ENCODE results near the gene ULK4.

The ULK4 gene

DNA sequence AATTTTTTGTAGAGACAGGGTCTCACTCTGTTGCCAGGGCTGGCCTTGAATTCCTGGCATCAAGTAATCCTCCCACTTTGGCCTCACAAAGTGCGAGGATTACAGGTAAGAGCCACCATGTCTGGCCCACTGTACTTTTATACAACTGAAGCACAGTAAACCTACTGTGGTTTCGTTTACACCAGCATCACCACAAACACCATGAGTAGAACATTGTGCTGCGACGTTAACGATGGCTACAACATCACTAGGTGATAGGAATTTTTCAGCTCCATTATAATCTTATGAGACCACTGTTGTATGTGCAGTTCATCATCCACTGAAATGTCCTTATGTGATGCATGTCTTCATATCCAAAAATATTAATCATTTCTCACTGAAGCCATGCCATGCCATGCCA, 750.9 kb downstream of the ULK4 start:
- WGBS (ENCODE audit: extremely low coverage, insufficient coverage, low lambda C conversion rate), result no CpG with 5 or more reads among the region's 5 CpGs
- Histone ChIP-seq H2BK120ac (ENCODE audit: low read depth, low read length) (no peak overlapping the region), H3K4ac (ENCODE audit: low read depth, low read length) (no peak overlapping the region)

DNA sequence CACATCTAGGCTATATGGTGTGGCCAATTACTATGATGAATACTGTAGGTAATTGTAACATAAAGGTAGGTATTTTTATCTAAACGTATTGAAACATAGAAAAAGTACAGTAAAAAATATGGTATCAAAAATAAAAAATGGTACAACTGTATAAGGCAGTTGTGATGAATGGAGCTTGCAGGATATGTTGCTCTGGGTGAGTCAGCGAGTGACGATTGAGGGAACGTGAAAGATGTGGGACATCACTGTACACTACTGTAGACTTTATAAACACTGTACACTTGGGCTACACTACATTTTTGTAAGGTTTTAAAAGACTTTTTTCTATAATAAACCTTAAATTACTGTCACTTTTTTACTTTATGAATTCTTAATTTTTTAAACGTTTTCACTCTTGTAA, 752.3 kb downstream of the ULK4 start:
- Histone ChIP-seq H3K9ac (ENCODE audit: low read length) (no peak overlapping the region), H2BK15ac (replicated peaks; ENCODE audit: low read depth) (no peak overlapping the region), H4K5ac (ENCODE audit: low read length) (no peak overlapping the region), H4K8ac (ENCODE audit: low read depth, low read length) (no peak overlapping the region), H3K23ac (ENCODE audit: low read length) (no peak overlapping the region), H2BK120ac (ENCODE audit: low read depth, low read length) (no peak overlapping the region), H3K56ac (ENCODE audit: low read length) (no peak overlapping the region), H3K27ac (ENCODE audit: low read depth, low read length) (no peak overlapping the region), H3K4me2 (ENCODE audit: low read length) (no peak overlapping the region), H2BK5ac (ENCODE audit: low read length) (no peak overlapping the region), H3K79me2 (ENCODE audit: control insufficient read depth, insufficient read depth, low read length) (peaks cover 92% of the 10 kb centered on the region), H3K36me3 (ENCODE audit: control insufficient read depth, insufficient read depth, low read length) (no peaks in the 10 kb centered on the region), H3K27me3 (ENCODE audit: insufficient read depth, low read length, poor library complexity) (no peaks in the 10 kb centered on the region), H3K4me1 (ENCODE audit: control insufficient read depth, low read depth, low read length) (peaks cover 7% of the 10 kb centered on the region), H3K4me3 (ENCODE audit: low read length) (no peak overlapping the region), H3K18ac (ENCODE audit: low read length) (no peak overlapping the region), H2AK5ac (ENCODE audit: low read length) (no peak overlapping the region), H3K79me1 (ENCODE audit: low read length) (no peaks in the 10 kb centered on the region), H3K4ac (ENCODE audit: low read depth, low read length) (no peak overlapping the region)
- 100% methylated on average over 1 of the region's 5 CpGs for WGBS (ENCODE audit: extremely low coverage, insufficient coverage, low lambda C conversion rate)
- DNase-seq, result no peak

More for the DNA sequence above, 750.9 kb downstream of the ULK4 start:
- Histone ChIP-seq H3K79me2 (ENCODE audit: control insufficient read depth, insufficient read depth, low read length) (peaks cover 90% of the 10 kb centered on the region), H2BK15ac (replicated peaks; ENCODE audit: low read depth) (no peak overlapping the region), H3K9ac (ENCODE audit: low read length) (no peak overlapping the region), H4K8ac (ENCODE audit: low read depth, low read length) (no peak overlapping the region), H3K4me1 (ENCODE audit: control insufficient read depth, low read depth, low read length) (peaks cover 7% of the 10 kb centered on the region), H3K18ac (ENCODE audit: low read length) (no peak overlapping the region), H4K5ac (ENCODE audit: low read length) (no peak overlapping the region), H3K23ac (ENCODE audit: low read length) (no peak overlapping the region), H3K56ac (ENCODE audit: low read length) (no peak overlapping the region), H3K27ac (ENCODE audit: low read depth, low read length) (no peak overlapping the region), H2AK5ac (ENCODE audit: low read length) (no peak overlapping the region), H2BK5ac (ENCODE audit: low read length) (no peak overlapping the region), H3K4me3 (ENCODE audit: low read length) (no peak overlapping the region), H3K27me3 (ENCODE audit: insufficient read depth, low read length, poor library complexity) (no peaks in the 10 kb centered on the region), H3K4me2 (ENCODE audit: low read length) (no peak overlapping the region), H3K36me3 (ENCODE audit: control insufficient read depth, insufficient read depth, low read length) (no peaks in the 10 kb centered on the region), H3K79me1 (ENCODE audit: low read length) (no peaks in the 10 kb centered on the region)
- DNase-seq, result no peak

- Histone ChIP-seq H3K4me3 (ENCODE audit: low read length) (no peak overlapping the region), H3K9ac (ENCODE audit: low read length) (no peak overlapping the region), H2BK15ac (replicated peaks; ENCODE audit: low read depth) (no peak overlapping the region), H2BK120ac (ENCODE audit: low read depth, low read length) (no peak overlapping the region), H3K27ac (ENCODE audit: low read depth, low read length) (no peak overlapping the region), H2BK5ac (ENCODE audit: low read length) (no peak overlapping the region), H3K4me1 (ENCODE audit: control insufficient read depth, low read depth, low read length) (peaks cover 9% of the 10 kb centered on the region), H3K79me1 (ENCODE audit: low read length) (no peaks in the 10 kb centered on the region), H3K27me3 (ENCODE audit: insufficient read depth, low read length, poor library complexity) (no peaks in the 10 kb centered on the region), H3K23ac (ENCODE audit: low read length) (no peak overlapping the region), H3K36me3 (ENCODE audit: control insufficient read depth, insufficient read depth, low read length) (no peaks in the 10 kb centered on the region), H3K18ac (ENCODE audit: low read length) (no peak overlapping the region), H4K8ac (ENCODE audit: low read depth, low read length) (no peak overlapping the region), H3K4me2 (ENCODE audit: low read length) (no peak overlapping the region), H3K79me2 (ENCODE audit: control insufficient read depth, insufficient read depth, low read length) (peaks cover 92% of the 10 kb centered on the region), H4K5ac (ENCODE audit: low read length) (no peak overlapping the region), H3K56ac (ENCODE audit: low read length) (no peak overlapping the region), H2AK5ac (ENCODE audit: low read length) (no peak overlapping the region), H3K4ac (ENCODE audit: low read depth, low read length) (no peak overlapping the region)
- 100% methylated on average over 2 of the region's 7 CpGs for WGBS (ENCODE audit: extremely low coverage, insufficient coverage, low lambda C conversion rate)
- DNase-seq, result no peak
These were observed 753.2 kb downstream of the ULK4 start for GRCh38 chr3:41208507-41209220.

DNA sequence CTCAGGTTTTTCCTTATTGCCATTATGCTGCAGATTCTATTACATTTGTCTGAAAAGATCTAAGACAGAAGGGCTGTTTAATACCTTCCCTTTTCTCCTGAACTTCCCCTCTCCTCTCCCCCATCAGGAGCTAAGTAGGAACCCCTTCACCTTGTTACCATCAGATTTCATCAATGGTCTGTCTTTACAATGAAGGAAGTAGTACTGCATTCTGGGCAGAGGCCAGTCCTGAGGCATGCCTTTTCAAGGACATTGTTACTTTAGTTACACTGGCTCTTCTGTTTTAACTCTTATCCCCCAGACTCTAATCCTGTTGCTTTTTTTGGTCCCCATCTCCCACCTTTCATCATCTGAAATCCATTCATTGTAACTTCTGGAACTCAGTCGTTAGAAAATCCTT, 754.5 kb downstream of the ULK4 start:
- Histone ChIP-seq H3K56ac (ENCODE audit: low read length) (no peak overlapping the region), H2BK15ac (replicated peaks; ENCODE audit: low read depth) (no peak overlapping the region), H3K4me3 (ENCODE audit: low read length) (no peak overlapping the region), H3K23ac (ENCODE audit: low read length) (no peak overlapping the region), H3K36me3 (ENCODE audit: control insufficient read depth, insufficient read depth, low read length) (no peaks in the 10 kb centered on the region), H3K27me3 (ENCODE audit: insufficient read depth, low read length, poor library complexity) (no peaks in the 10 kb centered on the region), H3K4ac (ENCODE audit: low read depth, low read length) (no peak overlapping the region), H3K4me1 (ENCODE audit: control insufficient read depth, low read depth, low read length) (peaks cover 8% of the 10 kb centered on the region), H3K9ac (ENCODE audit: low read length) (no peak overlapping the region), H4K5ac (ENCODE audit: low read length) (no peak overlapping the region), H3K4me2 (ENCODE audit: low read length) (no peak overlapping the region), H2AK5ac (ENCODE audit: low read length) (no peak overlapping the region), H3K18ac (ENCODE audit: low read length) (no peak overlapping the region), H3K79me1 (ENCODE audit: low read length) (no peaks in the 10 kb centered on the region), H2BK5ac (ENCODE audit: low read length) (no peak overlapping the region), H4K8ac (ENCODE audit: low read depth, low read length) (no peak overlapping the region), H3K27ac (ENCODE audit: low read depth, low read length) (no peak overlapping the region), H2BK120ac (ENCODE audit: low read depth, low read length) (no peak overlapping the region), H3K79me2 (ENCODE audit: control insufficient read depth, insufficient read depth, low read length) (peaks cover 90% of the 10 kb centered on the region)
- peak; percentile 16 for DNase-seq
- WGBS (ENCODE audit: extremely low coverage, insufficient coverage, low lambda C conversion rate), result no CpG with 5 or more reads among the region's 1 CpG

GRCh38 chr3:41205591-41205990, 756.3 kb downstream of the ULK4 start:
- Histone ChIP-seq H3K4me1 (ENCODE audit: control insufficient read depth, low read depth, low read length) (peaks cover 7% of the 10 kb centered on the region), H3K4me3 (ENCODE audit: low read length) (no peak overlapping the region)

GRCh38 chr3:41204369-41204768, 757.5 kb downstream of the ULK4 start:
- no peak overlapping the region for H3K9ac ChIP-seq (ENCODE audit: low read length)
- H3K4me2 ChIP-seq (ENCODE audit: low read length), result no peak overlapping the region
- H2BK5ac ChIP-seq (ENCODE audit: low read length), result no peak overlapping the region
- no peak overlapping the region for H3K18ac ChIP-seq (ENCODE audit: low read length)
- no peaks in the 10 kb centered on the region for H3K79me1 ChIP-seq (ENCODE audit: low read length)
- H2BK120ac ChIP-seq (ENCODE audit: low read depth, low read length), result no peak overlapping the region
- no CpG with 5 or more reads among the region's 1 CpG for WGBS (ENCODE audit: extremely low coverage, insufficient coverage, low lambda C conversion rate)
- H3K4ac ChIP-seq (ENCODE audit: low read depth, low read length), result no peak overlapping the region
- no peak overlapping the region for H2BK15ac ChIP-seq (replicated peaks; ENCODE audit: low read depth)
- DNase-seq, result no peak
- no peaks in the 10 kb centered on the region for H3K36me3 ChIP-seq (ENCODE audit: control insufficient read depth, insufficient read depth, low read length)
- H3K27me3 ChIP-seq (ENCODE audit: insufficient read depth, low read length, poor library complexity), result no peaks in the 10 kb centered on the region
- H3K4me3 ChIP-seq (ENCODE audit: low read length), result no peak overlapping the region
- H3K56ac ChIP-seq (ENCODE audit: low read length), result no peak overlapping the region
- H2AK5ac ChIP-seq (ENCODE audit: low read length), result no peak overlapping the region
- H3K4me1 ChIP-seq (ENCODE audit: control insufficient read depth, low read depth, low read length), result peaks cover 7% of the 10 kb centered on the region
- no peak overlapping the region for H4K5ac ChIP-seq (ENCODE audit: low read length)
- peaks cover 88% of the 10 kb centered on the region for H3K79me2 ChIP-seq (ENCODE audit: control insufficient read depth, insufficient read depth, low read length)
- no peak overlapping the region for H3K23ac ChIP-seq (ENCODE audit: low read length)
- H4K8ac ChIP-seq (ENCODE audit: low read depth, low read length), result no peak overlapping the region
- H3K27ac ChIP-seq (ENCODE audit: low read depth, low read length), result no peak overlapping the region

More at GRCh38 chr3:41205591-41205990, 756.3 kb downstream of the ULK4 start:
- no peaks in the 10 kb centered on the region for H3K36me3 ChIP-seq (ENCODE audit: control insufficient read depth, insufficient read depth, low read length)
- H3K79me2 ChIP-seq (ENCODE audit: control insufficient read depth, insufficient read depth, low read length), result peaks cover 88% of the 10 kb centered on the region
- WGBS (ENCODE audit: extremely low coverage, insufficient coverage, low lambda C conversion rate), result no CpG with 5 or more reads among the region's 9 CpGs
- no peak overlapping the region for H3K56ac ChIP-seq (ENCODE audit: low read length)
- no peak overlapping the region for H3K18ac ChIP-seq (ENCODE audit: low read length)
- DNase-seq, result no peak
- no peak overlapping the region for H2AK5ac ChIP-seq (ENCODE audit: low read length)
- H2BK15ac ChIP-seq (replicated peaks; ENCODE audit: low read depth), result no peak overlapping the region
- H3K9ac ChIP-seq (ENCODE audit: low read length), result no peak overlapping the region
- H3K4me2 ChIP-seq (ENCODE audit: low read length), result no peak overlapping the region
- H3K27ac ChIP-seq (ENCODE audit: low read depth, low read length), result no peak overlapping the region
- H2BK120ac ChIP-seq (ENCODE audit: low read depth, low read length), result no peak overlapping the region
- no peaks in the 10 kb centered on the region for H3K79me1 ChIP-seq (ENCODE audit: low read length)
- H3K27me3 ChIP-seq (ENCODE audit: insufficient read depth, low read length, poor library complexity), result no peaks in the 10 kb centered on the region
- H3K23ac ChIP-seq (ENCODE audit: low read length), result no peak overlapping the region
- H3K4ac ChIP-seq (ENCODE audit: low read depth, low read length), result no peak overlapping the region
- no peak overlapping the region for H4K5ac ChIP-seq (ENCODE audit: low read length)
- no peak overlapping the region for H2BK5ac ChIP-seq (ENCODE audit: low read length)
- no peak overlapping the region for H4K8ac ChIP-seq (ENCODE audit: low read depth, low read length)

Measured in mesendoderm (in vitro differentiated cells).